ENCODE results near the gene CTNNA3. TPM values are rescaled to one million over a fixed set of nuclear protein-coding genes. Genes with fewer than 3 reads are reported as not detected.

Gene CTNNA3
- total RNA-seq, 1 experiment from 2014 or later, result 0.32 TPM

DNA sequence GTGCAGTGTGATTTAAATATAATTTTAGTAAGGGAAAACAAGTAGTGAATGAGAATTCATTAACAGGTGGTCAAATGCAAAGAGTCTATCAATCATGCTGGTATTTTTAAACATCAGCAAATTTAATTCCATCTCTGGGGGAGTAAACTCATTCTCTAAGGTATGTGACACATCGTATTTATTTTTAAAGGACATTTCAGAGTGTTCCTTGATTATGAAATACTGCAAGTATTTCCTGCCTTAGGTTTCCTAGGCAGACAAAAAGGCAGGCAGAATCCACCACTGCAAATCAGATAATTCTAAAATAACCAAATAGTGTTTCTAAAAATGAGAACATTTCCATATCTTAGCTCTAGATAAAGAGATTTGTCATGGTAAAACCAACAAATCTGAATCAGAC lies 576.3 kb downstream of the CTNNA3 start (continued):
- TF ChIP-seq EZH2 (IDR thresholded peaks at IDR 0.05), result no peak
- no peak for TF ChIP-seq CEBPB (IDR thresholded peaks at IDR 0.05; ENCODE audit: low read depth)

DNA sequence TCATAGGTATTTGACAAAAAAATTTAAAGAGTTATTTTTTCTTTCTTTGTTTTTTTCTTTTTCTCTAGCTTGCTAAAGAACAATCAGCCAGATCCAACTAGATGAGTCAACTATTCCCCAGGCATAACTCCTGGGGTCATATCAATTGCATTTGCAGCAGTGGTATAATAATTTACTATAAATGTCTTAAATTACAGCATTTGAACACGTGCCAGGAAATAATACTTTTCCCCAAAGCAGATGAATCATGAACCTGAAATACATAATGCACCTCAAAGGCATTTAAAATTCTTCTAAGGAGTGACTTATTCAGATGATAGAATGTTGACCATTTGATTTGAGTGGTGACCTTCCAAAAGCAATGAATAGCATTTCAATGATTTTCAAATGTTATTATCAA lies 580.0 kb downstream of the CTNNA3 start:
- ATAC-seq (peak; percentile 70), DNase-seq (ENCODE audit: low read depth, low spot score) (peak; percentile 51)
- Histone ChIP-seq H2AFZ (ENCODE audit: low read depth, low read length, poor library complexity, severe bottlenecking) (peak overlapping the region; percentile 70), H3K4me1 (ENCODE audit: control insufficient read depth in 1 of 2, insufficient read depth in 2 of 2, low read length in 2 of 2) (peaks cover 10 to 16% of the 10 kb centered on the region in 2 experiments), H4K20me1 (ENCODE audit: insufficient read depth) (no peaks in the 10 kb centered on the region), H3K79me2 (ENCODE audit: insufficient read depth, low read length) (no peaks in the 10 kb centered on the region), H3K27me3 (ENCODE audit: insufficient read depth, low read length) (no peaks in the 10 kb centered on the region), H3K9me3 (ENCODE audit: control insufficient read depth in 1 of 2, insufficient read depth in 1 of 2, low read depth in 1 of 2, low read length in 2 of 2) (no peaks in the 10 kb centered on the region), H3K4me2 (ENCODE audit: low read length) (peak overlapping the region; percentile 47), H3K4me3 (replicated peaks in 1 of 2; ENCODE audit: low read depth in 1 of 2, low read length in 2 of 2) (0 out of 4 replicates have a peak overlapping the region, but pooled peaks of 1 of the 2 experiments have one; percentile 3), H3K9ac (ENCODE audit: low read length) (no peak overlapping the region), H3K27ac (ENCODE audit: low read depth, low read length) (peak overlapping the region; percentile 13; the same call in 1 of the 2 replicates), H3K36me3 (ENCODE audit: control insufficient read depth in 1 of 2, insufficient read depth in 2 of 2, low read length in 2 of 2) (no peaks in the 10 kb centered on the region), H3K9me2 (ENCODE audit: insufficient read depth) (no peaks in the 10 kb centered on the region)
- ChIA-PET RAD21 (ENCODE audit: low non-redundant PET in 1 of 2, low total read pairs in 2 of 2, uncharacterized antibody in 2 of 2, unreplicated experiment in 2 of 2) (no interaction called here), POLR2A (no interaction called here), CTCF (no interaction called here)
- no TSS peak for BruUV-seq (replicated peaks)
- intact Hi-C loops (cut with micrococcal nuclease), result no loop called here
- TF ChIP-seq RAD21 (IDR thresholded peaks at IDR 0.05; ENCODE audit: low read depth), result no peak
- TF ChIP-seq ELF1 (IDR thresholded peaks at IDR 0.05; ENCODE audit: borderline replicate concordance, low read depth), result no peak
- TF ChIP-seq SIN3A (IDR thresholded peaks at IDR 0.05; ENCODE audit: low read depth), result 0 out of 2 replicates have a peak, but pooled peaks have one; percentile 26
- peak; percentile 70 for TF ChIP-seq SP1 (IDR thresholded peaks at IDR 0.05; ENCODE audit: low read depth)
- TF ChIP-seq, protein P1, sequence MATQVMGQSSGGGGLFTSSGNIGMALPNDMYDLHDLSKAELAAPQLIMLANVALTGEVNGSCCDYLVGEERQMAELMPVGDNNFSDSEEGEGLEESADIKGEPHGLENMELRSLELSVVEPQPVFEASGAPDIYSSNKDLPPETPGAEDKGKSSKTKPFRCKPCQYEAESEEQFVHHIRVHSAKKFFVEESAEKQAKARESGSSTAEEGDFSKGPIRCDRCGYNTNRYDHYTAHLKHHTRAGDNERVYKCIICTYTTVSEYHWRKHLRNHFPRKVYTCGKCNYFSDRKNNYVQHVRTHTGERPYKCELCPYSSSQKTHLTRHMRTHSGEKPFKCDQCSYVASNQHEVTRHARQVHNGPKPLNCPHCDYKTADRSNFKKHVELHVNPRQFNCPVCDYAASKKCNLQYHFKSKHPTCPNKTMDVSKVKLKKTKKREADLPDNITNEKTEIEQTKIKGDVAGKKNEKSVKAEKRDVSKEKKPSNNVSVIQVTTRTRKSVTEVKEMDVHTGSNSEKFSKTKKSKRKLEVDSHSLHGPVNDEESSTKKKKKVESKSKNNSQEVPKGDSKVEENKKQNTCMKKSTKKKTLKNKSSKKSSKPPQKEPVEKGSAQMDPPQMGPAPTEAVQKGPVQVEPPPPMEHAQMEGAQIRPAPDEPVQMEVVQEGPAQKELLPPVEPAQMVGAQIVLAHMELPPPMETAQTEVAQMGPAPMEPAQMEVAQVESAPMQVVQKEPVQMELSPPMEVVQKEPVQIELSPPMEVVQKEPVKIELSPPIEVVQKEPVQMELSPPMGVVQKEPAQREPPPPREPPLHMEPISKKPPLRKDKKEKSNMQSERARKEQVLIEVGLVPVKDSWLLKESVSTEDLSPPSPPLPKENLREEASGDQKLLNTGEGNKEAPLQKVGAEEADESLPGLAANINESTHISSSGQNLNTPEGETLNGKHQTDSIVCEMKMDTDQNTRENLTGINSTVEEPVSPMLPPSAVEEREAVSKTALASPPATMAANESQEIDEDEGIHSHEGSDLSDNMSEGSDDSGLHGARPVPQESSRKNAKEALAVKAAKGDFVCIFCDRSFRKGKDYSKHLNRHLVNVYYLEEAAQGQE (IDR thresholded peaks at IDR 0.05; ENCODE audit: low read depth), result no peak
- TF ChIP-seq, protein P2, sequence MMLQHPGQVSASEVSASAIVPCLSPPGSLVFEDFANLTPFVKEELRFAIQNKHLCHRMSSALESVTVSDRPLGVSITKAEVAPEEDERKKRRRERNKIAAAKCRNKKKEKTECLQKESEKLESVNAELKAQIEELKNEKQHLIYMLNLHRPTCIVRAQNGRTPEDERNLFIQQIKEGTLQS (IDR thresholded peaks at IDR 0.05), result no peak
- TF ChIP-seq YY1 (IDR thresholded peaks at IDR 0.05; ENCODE audit: extremely low read depth, insufficient replicate concordance, low read depth, low read length), result no peak
- TF ChIP-seq JUND (IDR thresholded peaks at IDR 0.05), result peak; percentile 81
- TF ChIP-seq POLR2A (IDR thresholded peaks at IDR 0.05; ENCODE audit: borderline replicate concordance, extremely low read depth, insufficient read depth, insufficient read length), result no peak
- TF ChIP-seq CBX3 (IDR thresholded peaks at IDR 0.05; ENCODE audit: low read depth), result no peak
- no peak for TF ChIP-seq EGR1 (IDR thresholded peaks at IDR 0.05; ENCODE audit: low read depth)
- no peak for TF ChIP-seq ZNF274 (IDR thresholded peaks at IDR 0.05; ENCODE audit: low read depth, low read length)
- TF ChIP-seq, protein P3, sequence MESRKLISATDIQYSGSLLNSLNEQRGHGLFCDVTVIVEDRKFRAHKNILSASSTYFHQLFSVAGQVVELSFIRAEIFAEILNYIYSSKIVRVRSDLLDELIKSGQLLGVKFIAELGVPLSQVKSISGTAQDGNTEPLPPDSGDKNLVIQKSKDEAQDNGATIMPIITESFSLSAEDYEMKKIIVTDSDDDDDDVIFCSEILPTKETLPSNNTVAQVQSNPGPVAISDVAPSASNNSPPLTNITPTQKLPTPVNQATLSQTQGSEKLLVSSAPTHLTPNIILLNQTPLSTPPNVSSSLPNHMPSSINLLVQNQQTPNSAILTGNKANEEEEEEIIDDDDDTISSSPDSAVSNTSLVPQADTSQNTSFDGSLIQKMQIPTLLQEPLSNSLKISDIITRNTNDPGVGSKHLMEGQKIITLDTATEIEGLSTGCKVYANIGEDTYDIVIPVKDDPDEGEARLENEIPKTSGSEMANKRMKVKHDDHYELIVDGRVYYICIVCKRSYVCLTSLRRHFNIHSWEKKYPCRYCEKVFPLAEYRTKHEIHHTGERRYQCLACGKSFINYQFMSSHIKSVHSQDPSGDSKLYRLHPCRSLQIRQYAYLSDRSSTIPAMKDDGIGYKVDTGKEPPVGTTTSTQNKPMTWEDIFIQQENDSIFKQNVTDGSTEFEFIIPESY (IDR thresholded peaks at IDR 0.05; ENCODE audit: extremely low read depth, insufficient replicate concordance, low read length), result no peak
- no peak for TF ChIP-seq EZH2 (IDR thresholded peaks at IDR 0.05)
- peak; percentile 35; the same call in 1 of the 2 replicates for TF ChIP-seq POLR2AphosphoS5 (IDR thresholded peaks at IDR 0.05; ENCODE audit: low read depth, low read length)
- peak; percentile 41; the same call in 1 of the 2 replicates for TF ChIP-seq SRF (IDR thresholded peaks at IDR 0.05; ENCODE audit: low read depth)
- no peak for TF ChIP-seq EZH2phosphoT487 (IDR thresholded peaks at IDR 0.05; ENCODE audit: borderline replicate concordance)
- TF ChIP-seq, protein P4, sequence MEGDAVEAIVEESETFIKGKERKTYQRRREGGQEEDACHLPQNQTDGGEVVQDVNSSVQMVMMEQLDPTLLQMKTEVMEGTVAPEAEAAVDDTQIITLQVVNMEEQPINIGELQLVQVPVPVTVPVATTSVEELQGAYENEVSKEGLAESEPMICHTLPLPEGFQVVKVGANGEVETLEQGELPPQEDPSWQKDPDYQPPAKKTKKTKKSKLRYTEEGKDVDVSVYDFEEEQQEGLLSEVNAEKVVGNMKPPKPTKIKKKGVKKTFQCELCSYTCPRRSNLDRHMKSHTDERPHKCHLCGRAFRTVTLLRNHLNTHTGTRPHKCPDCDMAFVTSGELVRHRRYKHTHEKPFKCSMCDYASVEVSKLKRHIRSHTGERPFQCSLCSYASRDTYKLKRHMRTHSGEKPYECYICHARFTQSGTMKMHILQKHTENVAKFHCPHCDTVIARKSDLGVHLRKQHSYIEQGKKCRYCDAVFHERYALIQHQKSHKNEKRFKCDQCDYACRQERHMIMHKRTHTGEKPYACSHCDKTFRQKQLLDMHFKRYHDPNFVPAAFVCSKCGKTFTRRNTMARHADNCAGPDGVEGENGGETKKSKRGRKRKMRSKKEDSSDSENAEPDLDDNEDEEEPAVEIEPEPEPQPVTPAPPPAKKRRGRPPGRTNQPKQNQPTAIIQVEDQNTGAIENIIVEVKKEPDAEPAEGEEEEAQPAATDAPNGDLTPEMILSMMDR (IDR thresholded peaks at IDR 0.05 in 2 of 3, conservative IDR thresholded peaks at IDR 0.05 in 1 of 3; ENCODE audit: borderline replicate concordance in 1 of 3, insufficient read depth in 1 of 3, low read depth in 2 of 3, low read length in 2 of 3), result no peak
- peak; percentile 57 for TF ChIP-seq CEBPB (IDR thresholded peaks at IDR 0.05; ENCODE audit: low read depth)
- no peak for TF ChIP-seq ZFX (IDR thresholded peaks at IDR 0.05)
